ENCODE data around the gene CA12. TPM values are rescaled to one million over a fixed set of nuclear protein-coding genes. Genes with fewer than 3 reads are reported as not detected.
A peak's percentile ranks its signal among the peaks of the same experiment; 100 is the strongest.

Gene CA12
- total and polyA plus RNA-seq, 9 of the 15 experiments (the other 6 are each of a cell fraction or from before 2014, with no cell fraction given), result 0.01 to 0.78 (median 0.15) TPM; not detected in 1

GRCh38 chr15:63390689-63391088, 9.0 kb upstream of the CA12 start (continued):
- no peak for TF ChIP-seq ATF6 (CRISPR knock-in tag; IDR thresholded peaks at IDR 0.05)
- TF ChIP-seq SAFB2 (IDR thresholded peaks at IDR 0.05; ENCODE audit: borderline replicate concordance, low read depth, low read length, severe bottlenecking), result no peak
- peak; percentile 64; the same call in 1 of the 2 replicates for TF ChIP-seq DDX20 (tag; IDR thresholded peaks at IDR 0.05; ENCODE audit: low read depth)
- TF ChIP-seq CTBP1 (IDR thresholded peaks at IDR 0.05; ENCODE audit: borderline replicate concordance), result 0 out of 2 replicates have a peak, but pooled peaks have one; percentile 9
- TF ChIP-seq NR2C1 (IDR thresholded peaks at IDR 0.05), result no peak
- no peak; the same call in 1 of the 2 replicates for TF ChIP-seq NR2C1 (tag; IDR thresholded peaks at IDR 0.05)
- TF ChIP-seq ZNF583 (CRISPR knock-in tag; IDR thresholded peaks at IDR 0.05), result 0 out of 2 replicates have a peak, but pooled peaks have one; percentile 34
- TF ChIP-seq GTF2E2 (tag; IDR thresholded peaks at IDR 0.05), result no peak
- no peak for TF ChIP-seq ZNF224 (CRISPR knock-in tag; IDR thresholded peaks at IDR 0.05)
- TF ChIP-seq FOXK2 (conservative IDR thresholded peaks at IDR 0.05 in 1 of 2, IDR thresholded peaks at IDR 0.05 in 1 of 2; ENCODE audit: low read depth in 2 of 2), result no peak
- 0 out of 2 replicates have a peak, but pooled peaks have one; percentile 6 for TF ChIP-seq HINFP (tag; conservative IDR thresholded peaks at IDR 0.05; ENCODE audit: low read depth)
- TF ChIP-seq PHB2 (IDR thresholded peaks at IDR 0.05; ENCODE audit: low read depth), result no peak
- TF ChIP-seq RHOXF2B (CRISPR knock-in tag; conservative IDR thresholded peaks at IDR 0.05), result no peak
- TF ChIP-seq PKNOX1 (IDR thresholded peaks at IDR 0.05), result no peak
- TF ChIP-seq CEBPB (tag; IDR thresholded peaks at IDR 0.05), result no peak
- TF ChIP-seq CREM (IDR thresholded peaks at IDR 0.05; ENCODE audit: low read depth), result no peak
- no peak for TF ChIP-seq TSC22D4 (tag; IDR thresholded peaks at IDR 0.05)
- TF ChIP-seq ATF4 (CRISPR knock-in tag; IDR thresholded peaks at IDR 0.05), result 0 out of 2 replicates have a peak, but pooled peaks have one; percentile 26
- TF ChIP-seq, protein P1, sequence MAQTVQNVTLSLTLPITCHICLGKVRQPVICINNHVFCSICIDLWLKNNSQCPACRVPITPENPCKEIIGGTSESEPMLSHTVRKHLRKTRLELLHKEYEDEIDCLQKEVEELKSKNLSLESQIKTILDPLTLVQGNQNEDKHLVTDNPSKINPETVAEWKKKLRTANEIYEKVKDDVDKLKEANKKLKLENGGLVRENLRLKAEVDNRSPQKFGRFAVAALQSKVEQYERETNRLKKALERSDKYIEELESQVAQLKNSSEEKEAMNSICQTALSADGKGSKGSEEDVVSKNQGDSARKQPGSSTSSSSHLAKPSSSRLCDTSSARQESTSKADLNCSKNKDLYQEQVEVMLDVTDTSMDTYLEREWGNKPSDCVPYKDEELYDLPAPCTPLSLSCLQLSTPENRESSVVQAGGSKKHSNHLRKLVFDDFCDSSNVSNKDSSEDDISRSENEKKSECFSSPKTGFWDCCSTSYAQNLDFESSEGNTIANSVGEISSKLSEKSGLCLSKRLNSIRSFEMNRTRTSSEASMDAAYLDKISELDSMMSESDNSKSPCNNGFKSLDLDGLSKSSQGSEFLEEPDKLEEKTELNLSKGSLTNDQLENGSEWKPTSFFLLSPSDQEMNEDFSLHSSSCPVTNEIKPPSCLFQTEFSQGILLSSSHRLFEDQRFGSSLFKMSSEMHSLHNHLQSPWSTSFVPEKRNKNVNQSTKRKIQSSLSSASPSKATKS (CRISPR knock-in tag; IDR thresholded peaks at IDR 0.05), result no peak
- no peak for TF ChIP-seq ZNF134 (CRISPR knock-in tag; conservative IDR thresholded peaks at IDR 0.05)
